Activated CD8-positive, alpha-beta memory T cell treated with anti-CD3 and anti-CD28 coated beads, Interleukin-2, amount 50 U/mL, for 1 hour (primary cell): ENCODE data around the gene NUB1.

Experiments used
- DNase-seq: peaks from one replicate; pipeline ENCODE4 v3.0.0-alpha.2; 2020; ENCODE audit errors: extremely low read depth

NUB1 gene

GRCh38 chr7:151404216-151405011 is 62.8 kb downstream of the NUB1 start:
- DNase-seq: no peak

- no peak for DNase-seq
Observed at GRCh38 chr7:151405056-151405455, 63.4 kb downstream of the NUB1 start.

- no peak for DNase-seq
Observed at GRCh38 chr7:151405588-151405987, 64.0 kb downstream of the NUB1 start.

- DNase-seq: no peak
Observed at GRCh38 chr7:151406051-151406875, 64.7 kb downstream of the NUB1 start.

- no peak for DNase-seq
Observed at GRCh38 chr7:151406886-151407583, 65.4 kb downstream of the NUB1 start.

GRCh38 chr7:151408498-151408838 is 66.9 kb downstream of the NUB1 start:
- DNase-seq: no peak

GRCh38 chr7:151408839-151409666 is 67.4 kb downstream of the NUB1 start:
- DNase-seq: peak; percentile 67

- no peak for DNase-seq
Observed at GRCh38 chr7:151409667-151410404, 68.2 kb downstream of the NUB1 start, which contains the start of gene WDR86. Gene WDR86, minus strand, starts transcription at chr7:151410038. Its CDS starts 449 bp downstream, at chr7:151409589.

- no peak for DNase-seq
Observed at GRCh38 chr7:151410405-151411390, 69.1 kb downstream of the NUB1 start.

- no peak for DNase-seq
Observed at GRCh38 chr7:151411551-151411950, 69.9 kb downstream of the NUB1 start.

GRCh38 chr7:151412318-151412717 is 70.7 kb downstream of the NUB1 start:
- no peak for DNase-seq

GRCh38 chr7:151413241-151413640 is 71.6 kb downstream of the NUB1 start:
- no peak for DNase-seq

GRCh38 chr7:151415375-151416105 is 73.9 kb downstream of the NUB1 start:
- no peak for DNase-seq

GRCh38 chr7:151416112-151416940 is 74.7 kb downstream of the NUB1 start:
- no peak for DNase-seq

GRCh38 chr7:151416941-151417315 is 75.3 kb downstream of the NUB1 start:
- no peak for DNase-seq

GRCh38 chr7:151420144-151420543 is 78.5 kb downstream of the NUB1 start:
- DNase-seq: no peak

- DNase-seq: no peak
Observed at GRCh38 chr7:151422212-151422611, 80.6 kb downstream of the NUB1 start.

GRCh38 chr7:151423226-151423625 is 81.6 kb downstream of the NUB1 start:
- DNase-seq: no peak
